ENCODE data around the gene RASSF10.

RASSF10 gene

GRCh38 chr11:13008625-13009475, at the start of gene RASSF10:
TSS of gene RASSF10 (plus strand) at chr11:13009316. CDS start at chr11:13009577, 261 bp downstream.
- no peak for DNase-seq (ENCODE audit: low spot score)

- DNase-seq (ENCODE audit: low spot score) = no peak
These were observed 47.5 kb upstream of the RASSF10 start for GRCh38 chr11:12961615-12962014.

GRCh38 chr11:12962306-12962705, 46.8 kb upstream of the RASSF10 start:
- no peak for DNase-seq (ENCODE audit: low spot score)

GRCh38 chr11:12963051-12963450, 46.1 kb upstream of the RASSF10 start:
- DNase-seq (ENCODE audit: low spot score) = no peak

GRCh38 chr11:12963792-12964536, 45.2 kb upstream of the RASSF10 start:
- DNase-seq (ENCODE audit: low spot score) = peak; percentile 24

GRCh38 chr11:12964650-12965049, 44.5 kb upstream of the RASSF10 start:
- DNase-seq (ENCODE audit: low spot score) = no peak

- DNase-seq (ENCODE audit: low spot score) = no peak
These were observed 43.1 kb upstream of the RASSF10 start for GRCh38 chr11:12966002-12966401.

- no peak for DNase-seq (ENCODE audit: low spot score)
These were observed 41.0 kb upstream of the RASSF10 start for GRCh38 chr11:12968101-12968500.

GRCh38 chr11:12968826-12969225, 40.3 kb upstream of the RASSF10 start:
- no peak for DNase-seq (ENCODE audit: low spot score)

GRCh38 chr11:12971955-12972354, 37.2 kb upstream of the RASSF10 start:
- no peak for DNase-seq (ENCODE audit: low spot score)

- no peak for DNase-seq (ENCODE audit: low spot score)
These were observed 35.5 kb upstream of the RASSF10 start for GRCh38 chr11:12973528-12974181.

GRCh38 chr11:12975195-12975594, 33.9 kb upstream of the RASSF10 start:
- DNase-seq (ENCODE audit: low spot score) = no peak

GRCh38 chr11:12979928-12980689, 29.0 kb upstream of the RASSF10 start:
- no peak for DNase-seq (ENCODE audit: low spot score)

GRCh38 chr11:12981676-12982522, 27.2 kb upstream of the RASSF10 start:
- DNase-seq (ENCODE audit: low spot score) = no peak

GRCh38 chr11:12983336-12983735, 25.8 kb upstream of the RASSF10 start:
- DNase-seq (ENCODE audit: low spot score) = no peak

- DNase-seq (ENCODE audit: low spot score) = no peak
These were observed 22.8 kb upstream of the RASSF10 start for GRCh38 chr11:12986194-12986898.

GRCh38 chr11:12989428-12990161, 19.5 kb upstream of the RASSF10 start:
- DNase-seq (ENCODE audit: low spot score) = no peak

GRCh38 chr11:12990162-12990480, 19.0 kb upstream of the RASSF10 start:
- DNase-seq (ENCODE audit: low spot score) = no peak

GRCh38 chr11:12991426-12991825, 17.7 kb upstream of the RASSF10 start:
- no peak for DNase-seq (ENCODE audit: low spot score)

- DNase-seq (ENCODE audit: low spot score) = no peak
These were observed 15.5 kb upstream of the RASSF10 start for GRCh38 chr11:12993626-12994025.

Data from hematopoietic multipotent progenitor cell treated with erythropoietin and hydrocortisone succinate and interleukin-3 and kit ligand, for 17 days (in vitro differentiated cells).